ENCODE results near the gene ZNF674.

DNA sequence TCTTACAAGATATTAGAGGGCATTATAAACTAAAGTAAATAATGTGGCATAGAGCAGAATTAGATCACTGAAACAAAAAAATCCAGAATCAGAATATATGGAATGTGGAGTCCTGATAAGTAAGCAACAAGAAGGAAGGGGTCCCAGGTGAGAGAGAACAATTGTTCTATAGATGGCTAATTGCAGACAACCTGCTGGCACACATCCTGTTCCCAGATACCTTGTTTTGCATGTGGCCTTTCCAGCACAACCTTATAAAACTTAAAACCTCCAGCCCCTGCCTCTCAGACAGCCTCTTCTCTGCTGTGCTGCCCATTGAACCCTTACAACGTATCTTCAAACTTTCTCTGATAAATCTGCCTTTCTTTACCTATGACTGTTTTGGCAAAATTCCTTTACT lies 4.7 kb upstream of the ZNF674 start:
- TF ChIP-seq EZH2 (IDR thresholded peaks at IDR 0.05; ENCODE audit: borderline replicate concordance, low read depth, low read length, severe bottlenecking) = no peak
- TF ChIP-seq, protein P1, sequence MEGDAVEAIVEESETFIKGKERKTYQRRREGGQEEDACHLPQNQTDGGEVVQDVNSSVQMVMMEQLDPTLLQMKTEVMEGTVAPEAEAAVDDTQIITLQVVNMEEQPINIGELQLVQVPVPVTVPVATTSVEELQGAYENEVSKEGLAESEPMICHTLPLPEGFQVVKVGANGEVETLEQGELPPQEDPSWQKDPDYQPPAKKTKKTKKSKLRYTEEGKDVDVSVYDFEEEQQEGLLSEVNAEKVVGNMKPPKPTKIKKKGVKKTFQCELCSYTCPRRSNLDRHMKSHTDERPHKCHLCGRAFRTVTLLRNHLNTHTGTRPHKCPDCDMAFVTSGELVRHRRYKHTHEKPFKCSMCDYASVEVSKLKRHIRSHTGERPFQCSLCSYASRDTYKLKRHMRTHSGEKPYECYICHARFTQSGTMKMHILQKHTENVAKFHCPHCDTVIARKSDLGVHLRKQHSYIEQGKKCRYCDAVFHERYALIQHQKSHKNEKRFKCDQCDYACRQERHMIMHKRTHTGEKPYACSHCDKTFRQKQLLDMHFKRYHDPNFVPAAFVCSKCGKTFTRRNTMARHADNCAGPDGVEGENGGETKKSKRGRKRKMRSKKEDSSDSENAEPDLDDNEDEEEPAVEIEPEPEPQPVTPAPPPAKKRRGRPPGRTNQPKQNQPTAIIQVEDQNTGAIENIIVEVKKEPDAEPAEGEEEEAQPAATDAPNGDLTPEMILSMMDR (IDR thresholded peaks at IDR 0.05; ENCODE audit: extremely low read depth in 1 of 2, insufficient read depth in 1 of 2, low read depth in 1 of 2, low read length in 2 of 2) = no peak
- TF ChIP-seq MYC (IDR thresholded peaks at IDR 0.05; ENCODE audit: low read depth, low read length) = no peak

All from endothelial cell of umbilical vein (primary cell).